K562 (cell line): ENCODE results near the gene NRF1. TPM values are rescaled to one million over a fixed set of nuclear protein-coding genes. Genes with fewer than 3 reads are reported as not detected.

ENCODE experiments used
- ARID3B ChIP-seq: fragments of 250-450 bp; sonication (Bioruptor Pico); IDR thresholded peaks from 2 replicates; pipeline ENCODE4 v1.4.0; 2020; ENCODE audit warnings: borderline replicate concordance
- ASH1L ChIP-seq: fragments of 450-650 bp; IDR thresholded peaks from 2 replicates; pipeline ENCODE4 v1.6.1; 2018; ENCODE audit warnings: borderline replicate concordance, mild to moderate bottlenecking, low read depth; ENCODE audit not compliant: partially characterized antibody
- ELF1 ChIP-seq: fragments of 200-800 bp; sonication (Bioruptor generic); IDR thresholded peaks from 2 replicates; pipeline ENCODE4 v1.6.1; 2016; ENCODE audit warnings: missing genetic modification characterization, missing compliant biosample characterization
- FOXM1 ChIP-seq, 2 experiments: fragments of 450-650 bp in 1 of 2; sonication (generic) in 1 of 2; formaldehyde crosslinking in 1 of 2; IDR thresholded peaks; 2 replicates each; pipeline versions ENCODE4 v1.6.1 to v1.9.0; 2017 to 2022; ENCODE audit warnings: low read depth in 2 of 2, mild to moderate bottlenecking in 2 of 2, missing genetic modification reagents in 1 of 2, moderate library complexity in 1 of 2
- GATAD2B ChIP-seq: fragments of 450-650 bp; IDR thresholded peaks from 2 replicates; pipeline ENCODE4 v1.6.1; 2017; ENCODE audit warnings: mild to moderate bottlenecking, borderline replicate concordance
- HNRNPLL ChIP-seq: fragments of 200-400 bp; formaldehyde crosslinking; IDR thresholded peaks from 2 replicates; pipeline ENCODE4 v1.6.1; 2017; ENCODE audit warnings: low read length, low read depth, mild to moderate bottlenecking; ENCODE audit not compliant: poor library complexity, severe bottlenecking
- IFI16 ChIP-seq: fragments of 250-450 bp; sonication (Bioruptor Pico); IDR thresholded peaks from 2 replicates; pipeline ENCODE4 v2.1.2; 2022; ENCODE audit warnings: mild to moderate bottlenecking, inconsistent platforms
- MTA1 ChIP-seq: fragments of 450-650 bp; IDR thresholded peaks from 2 replicates; pipeline ENCODE4 v1.6.1; 2017; ENCODE audit warnings: borderline replicate concordance
- NCOA6 ChIP-seq: fragments of 450-650 bp; IDR thresholded peaks from 2 replicates; pipeline ENCODE4 v1.6.1; 2017; ENCODE audit warnings: mild to moderate bottlenecking
- NR3C1 ChIP-seq: sonication (generic); formaldehyde crosslinking; IDR thresholded peaks from 2 replicates; pipeline ENCODE4 v1.8.1; 2022; ENCODE audit warnings: missing genetic modification reagents
- NUFIP1 ChIP-seq: fragments of 450-650 bp; IDR thresholded peaks from 2 replicates; pipeline ENCODE4 v1.6.1; 2018; ENCODE audit not compliant: partially characterized antibody
- RB1 ChIP-seq: fragments of 450-650 bp; IDR thresholded peaks from 2 replicates; pipeline ENCODE4 v1.6.1; 2017; ENCODE audit warnings: low read depth, mild to moderate bottlenecking
- SMARCA5 ChIP-seq: fragments of 450-650 bp; IDR thresholded peaks from 2 replicates; pipeline ENCODE4 v1.6.1; 2016
- STAT5B ChIP-seq: fragments of 250-450 bp; sonication (Bioruptor Pico); IDR thresholded peaks from 2 replicates; pipeline ENCODE4 v1.8.0; 2021; ENCODE audit warnings: mild to moderate bottlenecking, inconsistent platforms
- TSC22D4 ChIP-seq: fragments of 450-650 bp; IDR thresholded peaks from 2 replicates; pipeline ENCODE4 v1.6.1; 2016; ENCODE audit warnings: missing genetic modification characterization, missing biosample characterization, control low read depth
- ZFP30 ChIP-seq: fragments of 250-450 bp; sonication (Bioruptor Pico); IDR thresholded peaks from 2 replicates; pipeline ENCODE4 v1.8.0; 2022; ENCODE audit warnings: moderate library complexity, mild to moderate bottlenecking, inconsistent platforms, borderline replicate concordance
- ZNF121 ChIP-seq: sonication (generic); formaldehyde crosslinking; conservative IDR thresholded peaks from 2 replicates; pipeline ENCODE4 v1.8.0; 2022; ENCODE audit warnings: missing genetic modification reagents
- ZNF133 ChIP-seq: fragments of 250-450 bp; sonication (Bioruptor Pico); IDR thresholded peaks from 2 replicates; pipeline ENCODE4 v1.4.0; 2020; ENCODE audit warnings: mild to moderate bottlenecking
- ZNF23 ChIP-seq: fragments of 250-450 bp; sonication (Bioruptor Pico); IDR thresholded peaks from 2 replicates; pipeline ENCODE4 v1.4.0; 2020; ENCODE audit warnings: mild to moderate bottlenecking
- ZNF263 ChIP-seq: sonication (generic); formaldehyde crosslinking; IDR thresholded peaks from 2 replicates; pipeline ENCODE4 v1.8.0; 2022; ENCODE audit warnings: mild to moderate bottlenecking, missing genetic modification reagents, borderline replicate concordance
- ZNF644 ChIP-seq: fragments of 200-800 bp; sonication (Bioruptor generic); IDR thresholded peaks from 2 replicates; pipeline ENCODE4 v1.6.1; 2016; ENCODE audit warnings: low read depth, missing genetic modification characterization, missing compliant biosample characterization
- ZNF668 ChIP-seq: fragments of 250-450 bp; sonication (Bioruptor Pico); IDR thresholded peaks from 2 replicates; pipeline ENCODE4 v1.8.0; 2022; ENCODE audit warnings: mild to moderate bottlenecking, inconsistent platforms
- polyA plus RNA-seq, 8 experiments: library from polyadenylated mRNA; depleted of rRNA in 4 of 8; stranded (reverse) in 5 of 8; unstranded in 3 of 8; fragments of >200 nt; fragmentation: Nextera tagmentation in 2 of 8; fragmentation: Illumina TruSeq in 1 of 8; extraction: Ambion mirVana in 2 of 8; extraction: Trizol in 1 of 8; gene quantifications; 2 replicates each; pipeline versions ENCODE4 v1.2.1 to v1.2.3, GENCODE V29; 2011 to 2014; ENCODE audit warnings: inconsistent platforms in 1 of 8, missing spikeins in 1 of 8
- total RNA-seq, 7 experiments: library from RNA; depleted of rRNA in 6 of 7; stranded (reverse); fragments of >200 nt in 6 of 7; fragmentation: Illumina TruSeq in 2 of 7; extraction: Trizol in 2 of 7; gene quantifications; 2 replicates each; pipeline versions ENCODE4 v1.2.1 to v1.2.3, GENCODE V29; 2011 to 2021; ENCODE audit warnings: low replicate concordance in 1 of 7
- TF ChIP-seq, protein P1 (sequence below): sonication (generic); formaldehyde crosslinking; IDR thresholded peaks from 2 replicates; pipeline ENCODE4 v1.8.0; 2023; ENCODE audit warnings: missing genetic modification reagents, mild to moderate bottlenecking, borderline replicate concordance

NRF1 gene
- total and polyA plus RNA-seq, 9 of the 15 experiments (the other 6 are each of a cell fraction or from before 2014, with no cell fraction given), result 8.6 to 28.8 (median 20.3) TPM

GRCh38 chr7:129719980-129720732 is 108.6 kb downstream of the NRF1 start (continued):
- TF ChIP-seq ZNF23, result peak; percentile 76; the same call in 1 of the 2 replicates
- peak; percentile 79; the same call in 1 of the 2 replicates for TF ChIP-seq IFI16 (CRISPR knock-in tag)
- TF ChIP-seq ZNF644 (tag), result peak; percentile 99
- peak; percentile 91 for TF ChIP-seq GATAD2B
- no peak; the same call in 1 of the 2 replicates for TF ChIP-seq NCOA6
- TF ChIP-seq ZNF263, result peak; percentile 44; the same call in 1 of the 2 replicates
- TF ChIP-seq HNRNPLL, result peak; percentile 66
- peak; percentile 92 for TF ChIP-seq MTA1
- no peak for TF ChIP-seq STAT5B
- TF ChIP-seq ARID3B (CRISPR knock-in tag), result no peak
- TF ChIP-seq TSC22D4, result no peak
- peak; percentile 49 for TF ChIP-seq ELF1 (tag)
- peak; percentile 71; the same call in 1 of the 2 replicates for TF ChIP-seq RB1
- peak; percentile 94 for TF ChIP-seq ZNF668 (CRISPR knock-in tag)
- peak; percentile 12; the same call in 1 of the 2 replicates for TF ChIP-seq ZNF121 (CRISPR knock-in tag)
- TF ChIP-seq, protein P1, sequence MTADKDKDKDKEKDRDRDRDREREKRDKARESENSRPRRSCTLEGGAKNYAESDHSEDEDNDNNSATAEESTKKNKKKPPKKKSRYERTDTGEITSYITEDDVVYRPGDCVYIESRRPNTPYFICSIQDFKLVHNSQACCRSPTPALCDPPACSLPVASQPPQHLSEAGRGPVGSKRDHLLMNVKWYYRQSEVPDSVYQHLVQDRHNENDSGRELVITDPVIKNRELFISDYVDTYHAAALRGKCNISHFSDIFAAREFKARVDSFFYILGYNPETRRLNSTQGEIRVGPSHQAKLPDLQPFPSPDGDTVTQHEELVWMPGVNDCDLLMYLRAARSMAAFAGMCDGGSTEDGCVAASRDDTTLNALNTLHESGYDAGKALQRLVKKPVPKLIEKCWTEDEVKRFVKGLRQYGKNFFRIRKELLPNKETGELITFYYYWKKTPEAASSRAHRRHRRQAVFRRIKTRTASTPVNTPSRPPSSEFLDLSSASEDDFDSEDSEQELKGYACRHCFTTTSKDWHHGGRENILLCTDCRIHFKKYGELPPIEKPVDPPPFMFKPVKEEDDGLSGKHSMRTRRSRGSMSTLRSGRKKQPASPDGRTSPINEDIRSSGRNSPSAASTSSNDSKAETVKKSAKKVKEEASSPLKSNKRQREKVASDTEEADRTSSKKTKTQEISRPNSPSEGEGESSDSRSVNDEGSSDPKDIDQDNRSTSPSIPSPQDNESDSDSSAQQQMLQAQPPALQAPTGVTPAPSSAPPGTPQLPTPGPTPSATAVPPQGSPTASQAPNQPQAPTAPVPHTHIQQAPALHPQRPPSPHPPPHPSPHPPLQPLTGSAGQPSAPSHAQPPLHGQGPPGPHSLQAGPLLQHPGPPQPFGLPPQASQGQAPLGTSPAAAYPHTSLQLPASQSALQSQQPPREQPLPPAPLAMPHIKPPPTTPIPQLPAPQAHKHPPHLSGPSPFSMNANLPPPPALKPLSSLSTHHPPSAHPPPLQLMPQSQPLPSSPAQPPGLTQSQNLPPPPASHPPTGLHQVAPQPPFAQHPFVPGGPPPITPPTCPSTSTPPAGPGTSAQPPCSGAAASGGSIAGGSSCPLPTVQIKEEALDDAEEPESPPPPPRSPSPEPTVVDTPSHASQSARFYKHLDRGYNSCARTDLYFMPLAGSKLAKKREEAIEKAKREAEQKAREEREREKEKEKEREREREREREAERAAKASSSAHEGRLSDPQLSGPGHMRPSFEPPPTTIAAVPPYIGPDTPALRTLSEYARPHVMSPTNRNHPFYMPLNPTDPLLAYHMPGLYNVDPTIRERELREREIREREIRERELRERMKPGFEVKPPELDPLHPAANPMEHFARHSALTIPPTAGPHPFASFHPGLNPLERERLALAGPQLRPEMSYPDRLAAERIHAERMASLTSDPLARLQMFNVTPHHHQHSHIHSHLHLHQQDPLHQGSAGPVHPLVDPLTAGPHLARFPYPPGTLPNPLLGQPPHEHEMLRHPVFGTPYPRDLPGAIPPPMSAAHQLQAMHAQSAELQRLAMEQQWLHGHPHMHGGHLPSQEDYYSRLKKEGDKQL (CRISPR knock-in tag), result 0 out of 2 replicates have a peak, but pooled peaks have one; percentile 60
- TF ChIP-seq SMARCA5, result no peak
- TF ChIP-seq FOXM1 (IDR thresholded peaks at IDR 0.05; ENCODE audit: low read depth), result peak; percentile 98
- no peak for TF ChIP-seq FOXM1 (CRISPR knock-in tag; IDR thresholded peaks at IDR 0.05; ENCODE audit: low read depth)
- no peak for TF ChIP-seq ZFP30 (CRISPR knock-in tag)
- no peak for TF ChIP-seq ASH1L
- TF ChIP-seq ZNF133 (CRISPR knock-in tag), result no peak
- no peak for TF ChIP-seq NR3C1 (CRISPR knock-in tag)
- TF ChIP-seq NUFIP1, result peak; percentile 32
